ENCODE measurements around the gene COL20A1.
"Not testable (repeated sequence)": the region's sequence is repeated elsewhere in the genome, so short reads cannot be mapped to it uniquely, and the experiment has no call there.

Gene COL20A1

GRCh38 chr20:63378626-63379025, 85.6 kb downstream of the COL20A1 start:
- H3K9ac ChIP-seq (ENCODE audit: low read depth in 1 of 2, low read length in 2 of 2) = no peak overlapping the region
- no peaks in the 10 kb centered on the region for H3K9me3 ChIP-seq (ENCODE audit: control insufficient read depth in 2 of 2, low read length in 2 of 2)
- no peaks in the 10 kb centered on the region for H3K36me3 ChIP-seq (ENCODE audit: control insufficient read depth in 2 of 2, insufficient read depth in 2 of 2, low read length in 2 of 2)
- H3K27ac ChIP-seq (ENCODE audit: low read depth in 2 of 2, low read length in 2 of 2) = no peak overlapping the region
- H3K4me3 ChIP-seq (ENCODE audit: low read length in 2 of 2) = no peak overlapping the region
- no peaks in the 10 kb centered on the region for H3K4me1 ChIP-seq (ENCODE audit: control insufficient read depth in 2 of 2, insufficient read depth in 2 of 2, low read length in 2 of 2)
- peaks cover 0 to 8% of the 10 kb centered on the region in 2 donors for H3K27me3 ChIP-seq (ENCODE audit: control insufficient read depth in 2 of 2, insufficient read depth in 2 of 2, low read length in 2 of 2)

- Histone ChIP-seq H3K4me1 (ENCODE audit: control insufficient read depth in 2 of 2, insufficient read depth in 2 of 2, low read length in 2 of 2) (no peaks in the 10 kb centered on the region), H3K27me3 (ENCODE audit: control insufficient read depth in 2 of 2, insufficient read depth in 2 of 2, low read length in 2 of 2) (peaks cover 0 to 8% of the 10 kb centered on the region in 2 donors), H3K4me3 (ENCODE audit: low read length in 2 of 2) (no peak overlapping the region), H3K9me3 (ENCODE audit: control insufficient read depth in 2 of 2, low read length in 2 of 2) (no peaks in the 10 kb centered on the region), H3K9ac (ENCODE audit: low read depth in 1 of 2, low read length in 2 of 2) (no peak overlapping the region), H3K36me3 (ENCODE audit: control insufficient read depth in 2 of 2, insufficient read depth in 2 of 2, low read length in 2 of 2) (no peaks in the 10 kb centered on the region), H3K27ac (ENCODE audit: low read depth in 2 of 2, low read length in 2 of 2) (no peak overlapping the region)
Observed at GRCh38 chr20:63379296-63379695, 86.3 kb downstream of the COL20A1 start.

- not testable (repeated sequence) for H3K9ac ChIP-seq (ENCODE audit: low read depth in 1 of 2, low read length in 2 of 2); H3K4me3 ChIP-seq (ENCODE audit: low read length in 2 of 2); H3K27ac ChIP-seq (ENCODE audit: low read depth in 2 of 2, low read length in 2 of 2); H3K36me3 ChIP-seq (ENCODE audit: control insufficient read depth in 2 of 2, insufficient read depth in 2 of 2, low read length in 2 of 2); H3K9me3 ChIP-seq (ENCODE audit: control insufficient read depth in 2 of 2, low read length in 2 of 2); H3K27me3 ChIP-seq (ENCODE audit: control insufficient read depth in 2 of 2, insufficient read depth in 2 of 2, low read length in 2 of 2); H3K4me1 ChIP-seq (ENCODE audit: control insufficient read depth in 2 of 2, insufficient read depth in 2 of 2, low read length in 2 of 2)
Observed at GRCh38 chr20:63379872-63380271, 86.9 kb downstream of the COL20A1 start.

- H3K36me3 ChIP-seq (ENCODE audit: control insufficient read depth in 2 of 2, insufficient read depth in 2 of 2, low read length in 2 of 2) = no peaks in the 10 kb centered on the region
- no peak overlapping the region for H3K27ac ChIP-seq (ENCODE audit: low read depth in 2 of 2, low read length in 2 of 2)
- H3K4me1 ChIP-seq (ENCODE audit: control insufficient read depth in 2 of 2, insufficient read depth in 2 of 2, low read length in 2 of 2) = no peaks in the 10 kb centered on the region
- H3K4me3 ChIP-seq (ENCODE audit: low read length in 2 of 2) = no peak overlapping the region
- H3K9ac ChIP-seq (ENCODE audit: low read depth in 1 of 2, low read length in 2 of 2) = no peak overlapping the region
- H3K9me3 ChIP-seq (ENCODE audit: control insufficient read depth in 2 of 2, low read length in 2 of 2) = no peaks in the 10 kb centered on the region
- H3K27me3 ChIP-seq (ENCODE audit: control insufficient read depth in 2 of 2, insufficient read depth in 2 of 2, low read length in 2 of 2) = peaks cover 0 to 8% of the 10 kb centered on the region in 2 donors
Observed at GRCh38 chr20:63380346-63380870, 87.4 kb downstream of the COL20A1 start.

GRCh38 chr20:63381781-63382431, 88.9 kb downstream of the COL20A1 start:
- Histone ChIP-seq H3K4me3 (ENCODE audit: low read length in 2 of 2) (no peak overlapping the region), H3K36me3 (ENCODE audit: control insufficient read depth in 2 of 2, insufficient read depth in 2 of 2, low read length in 2 of 2) (no peaks in the 10 kb centered on the region), H3K27ac (ENCODE audit: low read depth in 2 of 2, low read length in 2 of 2) (no peak overlapping the region), H3K27me3 (ENCODE audit: control insufficient read depth in 2 of 2, insufficient read depth in 2 of 2, low read length in 2 of 2) (peaks cover 0 to 8% of the 10 kb centered on the region in 2 donors), H3K4me1 (ENCODE audit: control insufficient read depth in 2 of 2, insufficient read depth in 2 of 2, low read length in 2 of 2) (no peaks in the 10 kb centered on the region), H3K9me3 (ENCODE audit: control insufficient read depth in 2 of 2, low read length in 2 of 2) (no peaks in the 10 kb centered on the region), H3K9ac (ENCODE audit: low read depth in 1 of 2, low read length in 2 of 2) (no peak overlapping the region)

GRCh38 chr20:63382551-63383300, 89.7 kb downstream of the COL20A1 start:
- Histone ChIP-seq H3K27me3 (ENCODE audit: control insufficient read depth in 2 of 2, insufficient read depth in 2 of 2, low read length in 2 of 2) (no peaks in the 10 kb centered on the region), H3K4me1 (ENCODE audit: control insufficient read depth in 2 of 2, insufficient read depth in 2 of 2, low read length in 2 of 2) (no peaks in the 10 kb centered on the region), H3K36me3 (ENCODE audit: control insufficient read depth in 2 of 2, insufficient read depth in 2 of 2, low read length in 2 of 2) (no peaks in the 10 kb centered on the region), H3K9ac (ENCODE audit: low read depth in 1 of 2, low read length in 2 of 2) (no peak overlapping the region), H3K27ac (ENCODE audit: low read depth in 2 of 2, low read length in 2 of 2) (no peak overlapping the region), H3K4me3 (ENCODE audit: low read length in 2 of 2) (no peak overlapping the region), H3K9me3 (ENCODE audit: control insufficient read depth in 2 of 2, low read length in 2 of 2) (no peaks in the 10 kb centered on the region)

- Histone ChIP-seq H3K36me3 (ENCODE audit: control insufficient read depth in 2 of 2, insufficient read depth in 2 of 2, low read length in 2 of 2) (no peaks in the 10 kb centered on the region), H3K4me3 (ENCODE audit: low read length in 2 of 2) (no peak overlapping the region), H3K27me3 (ENCODE audit: control insufficient read depth in 2 of 2, insufficient read depth in 2 of 2, low read length in 2 of 2) (no peaks in the 10 kb centered on the region), H3K27ac (ENCODE audit: low read depth in 2 of 2, low read length in 2 of 2) (no peak overlapping the region), H3K9ac (ENCODE audit: low read depth in 1 of 2, low read length in 2 of 2) (no peak overlapping the region), H3K4me1 (ENCODE audit: control insufficient read depth in 2 of 2, insufficient read depth in 2 of 2, low read length in 2 of 2) (no peaks in the 10 kb centered on the region), H3K9me3 (ENCODE audit: control insufficient read depth in 2 of 2, low read length in 2 of 2) (no peaks in the 10 kb centered on the region)
Observed at GRCh38 chr20:63383556-63383955, 90.6 kb downstream of the COL20A1 start.

GRCh38 chr20:63384336-63384735, 91.3 kb downstream of the COL20A1 start:
- H3K27ac ChIP-seq (ENCODE audit: low read depth in 2 of 2, low read length in 2 of 2) = no peak overlapping the region
- H3K36me3 ChIP-seq (ENCODE audit: control insufficient read depth in 2 of 2, insufficient read depth in 2 of 2, low read length in 2 of 2) = no peaks in the 10 kb centered on the region
- H3K4me3 ChIP-seq (ENCODE audit: low read length in 2 of 2) = no peak overlapping the region
- no peaks in the 10 kb centered on the region for H3K4me1 ChIP-seq (ENCODE audit: control insufficient read depth in 2 of 2, insufficient read depth in 2 of 2, low read length in 2 of 2)
- no peaks in the 10 kb centered on the region for H3K9me3 ChIP-seq (ENCODE audit: control insufficient read depth in 2 of 2, low read length in 2 of 2)
- H3K27me3 ChIP-seq (ENCODE audit: control insufficient read depth in 2 of 2, insufficient read depth in 2 of 2, low read length in 2 of 2) = no peaks in the 10 kb centered on the region
- H3K9ac ChIP-seq (ENCODE audit: low read depth in 1 of 2, low read length in 2 of 2) = no peak overlapping the region
